HCT116 (cell line): ENCODE data around the gene MYO5C. TPM values are rescaled to one million over a fixed set of nuclear protein-coding genes. Genes with fewer than 3 reads are reported as not detected.
"Not testable (repeated sequence)": the region's sequence is repeated elsewhere in the genome, so short reads cannot be mapped to it uniquely, and the experiment has no call there.

ENCODE experiments used
- ATAC-seq: fragments of 200-7000 bp; cut with Tn5 transposase; 2 replicates; pipeline ENCODE4 v1.9.1; 2020; ENCODE audit warnings: mild to moderate bottlenecking, moderate library complexity
- BruUV-seq: library from RNA; stranded (reverse); fragments of 400-500 nt; replicated peaks from 2 replicates; lab custom pipeline; 2021; lab: Mats Ljungman, UMichigan
- CTCF ChIA-PET: fragments of 300-600 bp; sonication (Branson Sonifier 250); formaldehyde crosslinking; loops from one replicate; lab custom pipeline; 2021; ENCODE audit warnings: antibody characterized with exemption; lab: Charles Lee
- POLR2A ChIA-PET: fragments of 300-600, 350-600 bp; sonication (Branson Sonifier 250); formaldehyde crosslinking; loops from one replicate; lab custom pipeline; 2021; ENCODE audit warnings: antibody characterized with exemption; lab: Charles Lee
- RAD21 ChIA-PET, 2 experiments: fragments of 300-600 bp; sonication (Branson Sonifier 250); formaldehyde crosslinking; loops; one replicate each; lab custom pipeline; 2023; ENCODE audit warnings: low total read pairs in 2 of 2; ENCODE audit not compliant: uncharacterized antibody in 2 of 2, unreplicated experiment in 2 of 2, low non-redundant PET in 1 of 2; lab: Charles Lee
- DNase-seq: peaks from one replicate; pipeline ENCODE4 v3.0.0-alpha.2; 2010; ENCODE audit warnings: low read depth, low spot score
- H2AFZ ChIP-seq: fragments of 200-600 bp; shearing (Covaris generic), sonication (generic); 2 replicates; pipeline ENCODE4 v1.6.1; 2017; ENCODE audit warnings: low read depth, mixed run types, mixed read lengths, antibody characterized with exemption, low read length; ENCODE audit not compliant: poor library complexity, severe bottlenecking
- H3K27ac ChIP-seq: 2 replicates; pipeline ENCODE4 v1.5.1; 2012; ENCODE audit warnings: low read depth, low read length
- H3K27me3 ChIP-seq: fragments of 200-600 bp; sonication (generic); 2 replicates; pipeline ENCODE4 v1.6.1; 2016; ENCODE audit warnings: mixed run types, low read length, mixed read lengths; ENCODE audit not compliant: insufficient read depth
- H3K36me3 ChIP-seq, 2 experiments: fragments of 200-500 bp in 1 of 2; fragments of 200-600 bp in 1 of 2; sonication (Bioruptor generic) in 1 of 2; sonication (generic) in 1 of 2; 2 replicates each; pipeline versions ENCODE4 v1.5.1 to v1.6.1; 2014 to 2016; ENCODE audit warnings: low read length in 2 of 2, inconsistent platforms in 1 of 2, mixed read lengths in 1 of 2, mixed run types in 1 of 2; ENCODE audit not compliant: insufficient read depth in 2 of 2, control insufficient read depth in 1 of 2
- H3K4me1 ChIP-seq, 2 experiments: fragments of 200-600 bp in 1 of 2; sonication (generic) in 1 of 2; 2 replicates each; pipeline versions ENCODE4 v1.5.1 to v1.6.1; 2012 to 2017; ENCODE audit warnings: low read length in 2 of 2, inconsistent platforms in 1 of 2, mild to moderate bottlenecking in 1 of 2, mixed read lengths in 1 of 2, mixed run types in 1 of 2, moderate library complexity in 1 of 2; ENCODE audit not compliant: insufficient read depth in 2 of 2, control insufficient read depth in 1 of 2
- H3K4me2 ChIP-seq: fragments of 200-600 bp; sonication (generic); 2 replicates; pipeline ENCODE4 v1.6.1; 2017; ENCODE audit warnings: mixed run types, low read length, mixed read lengths
- H3K4me3 ChIP-seq, 2 experiments: fragments of 200-600 bp in 1 of 2; sonication (generic) in 1 of 2; replicated peaks in 1 of 2; 2 replicates each; pipeline ENCODE4 v1.5.1; 2011 to 2016; ENCODE audit warnings: low read length in 2 of 2, control low read depth in 1 of 2, low read depth in 1 of 2, mild to moderate bottlenecking in 1 of 2, mixed read lengths in 1 of 2, mixed run types in 1 of 2
- H3K79me2 ChIP-seq: fragments of 200-600 bp; sonication (generic); 2 replicates; pipeline ENCODE4 v1.6.1; 2017; ENCODE audit warnings: mild to moderate bottlenecking, mixed run types, low read length, moderate library complexity, mixed read lengths; ENCODE audit not compliant: insufficient read depth
- H3K9ac ChIP-seq: fragments of 200-600 bp; sonication (generic); 2 replicates; pipeline ENCODE4 v1.6.1; 2016; ENCODE audit warnings: low read length, mixed read lengths
- H3K9me2 ChIP-seq: fragments of 200-600 bp; sonication (generic), shearing (Covaris generic); 2 replicates; pipeline ENCODE4 v1.6.1; 2017; ENCODE audit warnings: mixed run types, mild to moderate bottlenecking, moderate library complexity; ENCODE audit not compliant: insufficient read depth
- H3K9me3 ChIP-seq, 2 experiments: fragments of 200-500 bp in 1 of 2; fragments of 200-600 bp in 1 of 2; sonication (Bioruptor generic) in 1 of 2; sonication (generic) in 1 of 2; 2 replicates each; pipeline ENCODE4 v1.6.1; 2014 to 2017; ENCODE audit warnings: low read length in 2 of 2, mixed read lengths in 2 of 2, inconsistent platforms in 1 of 2, low read depth in 1 of 2, mild to moderate bottlenecking in 1 of 2, mixed run types in 1 of 2, moderate library complexity in 1 of 2; ENCODE audit not compliant: control insufficient read depth in 1 of 2, insufficient read depth in 1 of 2
- H4K20me1 ChIP-seq: fragments of 200-600 bp; sonication (generic), shearing (Covaris generic); 2 replicates; pipeline ENCODE4 v1.6.1; 2017; ENCODE audit warnings: mixed run types, mild to moderate bottlenecking, moderate library complexity; ENCODE audit not compliant: insufficient read depth
- MAX ChIP-seq: IDR thresholded peaks from 2 replicates; pipeline ENCODE4 v1.6.1; 2012
- SP1 ChIP-seq: IDR thresholded peaks from 2 replicates; pipeline ENCODE4 v1.6.1; 2012; ENCODE audit warnings: low read depth
- TCF7L2 ChIP-seq: IDR thresholded peaks from 2 replicates; pipeline ENCODE4 v1.7.0; 2011; ENCODE audit warnings: borderline replicate concordance, inconsistent platforms; ENCODE audit not compliant: insufficient read depth, insufficient read length; ENCODE audit errors: extremely low read depth
- YY1 ChIP-seq: IDR thresholded peaks from 2 replicates; pipeline ENCODE4 v1.6.1; 2011; ENCODE audit warnings: low read length, low read depth, moderate library complexity, mild to moderate bottlenecking; ENCODE audit not compliant: insufficient replicate concordance; ENCODE audit errors: extremely low read depth
- ZNF274 ChIP-seq: fragments of 200-500 bp; sonication (Bioruptor generic); IDR thresholded peaks from 2 replicates; pipeline ENCODE4 v1.6.1; 2014; ENCODE audit warnings: mild to moderate bottlenecking, low read depth, low read length, inconsistent platforms
- intact Hi-C: fragments of 100-400 bp; cut with micrococcal nuclease; formaldehyde crosslinking; loops from 2 replicates; pipeline ENCODE4 v1.10.0; 2022
- total RNA-seq: library from RNA; stranded (reverse); gene quantifications from one replicate; pipeline ENCODE4 v1.2.1, GENCODE V29; 2021; ENCODE audit not compliant: unreplicated experiment
- TF ChIP-seq, protein P1 (sequence below), 3 experiments: fragments of 200-600 bp in 1 of 3; sonication (generic) in 1 of 3; IDR thresholded peaks in 2 of 3; conservative IDR thresholded peaks in 1 of 3; 2 replicates each; pipeline ENCODE4 v1.5.1; 2012 to 2017; ENCODE audit warnings: low read depth in 2 of 3, low read length in 2 of 3, antibody characterized with exemption in 1 of 3, borderline replicate concordance in 1 of 3, control low read depth in 1 of 3, mild to moderate bottlenecking in 1 of 3, mixed read lengths in 1 of 3, mixed run types in 1 of 3, moderate library complexity in 1 of 3; ENCODE audit not compliant: insufficient read depth in 1 of 3

The MYO5C gene
- total RNA-seq, 1 experiment from 2014 or later, result 34.0 TPM

DNA sequence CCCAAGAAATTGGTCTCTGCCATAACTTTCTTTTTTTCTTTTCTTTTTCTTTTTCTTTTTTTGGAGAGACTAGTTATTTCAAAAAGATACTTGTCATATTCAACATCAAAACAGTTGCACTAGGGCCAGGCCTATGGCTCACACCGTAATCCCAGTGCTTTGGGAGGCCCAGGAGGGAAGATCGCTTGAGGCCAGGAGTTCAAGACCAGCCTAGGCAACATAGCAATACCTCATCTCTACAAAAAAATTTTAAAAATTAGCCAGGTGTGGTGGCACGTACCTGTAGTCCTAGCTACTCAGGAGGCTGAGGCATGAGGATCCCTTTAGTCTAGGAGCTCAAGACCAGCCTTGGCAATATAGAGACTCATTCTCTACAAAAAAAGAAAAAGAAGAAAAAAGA lies 55.4 kb downstream of the MYO5C start:
- BruUV-seq, result no TSS peak
- intact Hi-C loops, result no loop called here
- Histone ChIP-seq H2AFZ (no peak overlapping the region), H3K4me1 (no peaks in the 10 kb centered on the region), H3K9me3 (no peaks in the 10 kb centered on the region), H3K27ac (no peak overlapping the region), H4K20me1 (no peaks in the 10 kb centered on the region), H3K79me2 (no peaks in the 10 kb centered on the region), H3K36me3 (peaks cover 21 to 28% of the 10 kb centered on the region in 2 experiments), H3K9ac (no peak overlapping the region), H3K9me2 (no peaks in the 10 kb centered on the region), H3K27me3 (no peaks in the 10 kb centered on the region), H3K4me3 (no peak overlapping the region), H3K4me2 (no peak overlapping the region)
- CTCF ChIA-PET, result interaction anchor here (2.7 kb wide), 1 partner anchor 13 kb away, joined by 9 read pairs; no protein-coding TSS in a partner anchor
- no peak for DNase-seq
- ATAC-seq, result no peak
- POLR2A ChIA-PET, result no interaction called here
- RAD21 ChIA-PET, result interaction anchor here in 1 of 2 experiments (0.7 kb wide), 1 partner anchor 519 kb away, joined by 3 read pairs; no protein-coding TSS in a partner anchor
- TF ChIP-seq ZNF274 (no peak), SP1 (no peak), TCF7L2 (no peak), YY1 (no peak), MAX (no peak)
- TF ChIP-seq, protein P1, sequence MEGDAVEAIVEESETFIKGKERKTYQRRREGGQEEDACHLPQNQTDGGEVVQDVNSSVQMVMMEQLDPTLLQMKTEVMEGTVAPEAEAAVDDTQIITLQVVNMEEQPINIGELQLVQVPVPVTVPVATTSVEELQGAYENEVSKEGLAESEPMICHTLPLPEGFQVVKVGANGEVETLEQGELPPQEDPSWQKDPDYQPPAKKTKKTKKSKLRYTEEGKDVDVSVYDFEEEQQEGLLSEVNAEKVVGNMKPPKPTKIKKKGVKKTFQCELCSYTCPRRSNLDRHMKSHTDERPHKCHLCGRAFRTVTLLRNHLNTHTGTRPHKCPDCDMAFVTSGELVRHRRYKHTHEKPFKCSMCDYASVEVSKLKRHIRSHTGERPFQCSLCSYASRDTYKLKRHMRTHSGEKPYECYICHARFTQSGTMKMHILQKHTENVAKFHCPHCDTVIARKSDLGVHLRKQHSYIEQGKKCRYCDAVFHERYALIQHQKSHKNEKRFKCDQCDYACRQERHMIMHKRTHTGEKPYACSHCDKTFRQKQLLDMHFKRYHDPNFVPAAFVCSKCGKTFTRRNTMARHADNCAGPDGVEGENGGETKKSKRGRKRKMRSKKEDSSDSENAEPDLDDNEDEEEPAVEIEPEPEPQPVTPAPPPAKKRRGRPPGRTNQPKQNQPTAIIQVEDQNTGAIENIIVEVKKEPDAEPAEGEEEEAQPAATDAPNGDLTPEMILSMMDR (IDR thresholded peaks at IDR 0.05 in 2 of 3, conservative IDR thresholded peaks at IDR 0.05 in 1 of 3; ENCODE audit: borderline replicate concordance in 1 of 3, insufficient read depth in 1 of 3, low read depth in 2 of 3, low read length in 2 of 3), result no peak

GRCh38 chr15:52238989-52239525 lies 56.5 kb downstream of the MYO5C start:
- POLR2A ChIA-PET, RAD21 ChIA-PET: not testable (repeated sequence)
- CTCF ChIA-PET, result interaction anchor here (2.7 kb wide), 1 partner anchor 12 kb away, joined by 9 read pairs; no protein-coding TSS in a partner anchor

More at GRCh38 chr15:52238989-52239525, 56.5 kb downstream of the MYO5C start:
- H3K36me3 ChIP-seq, result peaks cover 22 to 24% of the 10 kb centered on the region in 2 experiments
- BruUV-seq, H3K27ac ChIP-seq, H4K20me1 ChIP-seq, H3K79me2 ChIP-seq, H3K27me3 ChIP-seq, H3K4me2 ChIP-seq, DNase-seq, H2AFZ ChIP-seq, ATAC-seq, H3K9me2 ChIP-seq, H3K9ac ChIP-seq, H3K4me1 ChIP-seq, H3K9me3 ChIP-seq, H3K4me3 ChIP-seq, intact Hi-C loops: not testable (repeated sequence)
